Measurements from ENCODE around the gene KRTAP10-4. TPM values are rescaled to one million over a fixed set of nuclear protein-coding genes. Genes with fewer than 3 reads are reported as not detected.
"Not testable (repeated sequence)": the region's sequence is repeated elsewhere in the genome, so short reads cannot be mapped to it uniquely, and the experiment has no call there.

The KRTAP10-4 gene
- total RNA-seq, 1 donor: not detected

GRCh38 chr21:44593598-44594405 is 20.3 kb downstream of the KRTAP10-4 start:
- peak in 2 of 3 donors; percentile 20 to 36 for DNase-seq (ENCODE audit: low read depth in 2 of 3, low spot score in 2 of 3)

GRCh38 chr21:44594406-44594916 is 20.9 kb downstream of the KRTAP10-4 start:
- DNase-seq (ENCODE audit: low read depth in 2 of 3, low spot score in 2 of 3): no peak

GRCh38 chr21:44595524-44595923 is 22.0 kb downstream of the KRTAP10-4 start:
- DNase-seq (ENCODE audit: low read depth in 2 of 3, low spot score in 2 of 3): no peak

- no peak for DNase-seq (ENCODE audit: low read depth in 2 of 3, low spot score in 2 of 3)
Observed at GRCh38 chr21:44596068-44596725, 22.7 kb downstream of the KRTAP10-4 start.

- DNase-seq (ENCODE audit: low read depth in 2 of 3, low spot score in 2 of 3): no peak
Observed at GRCh38 chr21:44598061-44598460, 24.5 kb downstream of the KRTAP10-4 start.

- DNase-seq (ENCODE audit: low read depth in 2 of 3, low spot score in 2 of 3): no peak
Observed at GRCh38 chr21:44599264-44600029, 25.9 kb downstream of the KRTAP10-4 start.

GRCh38 chr21:44600118-44600978 is 26.8 kb downstream of the KRTAP10-4 start, which contains the start of gene KRTAP10-7:
TSS of gene KRTAP10-7 (plus strand) at chr21:44600597. CDS start at chr21:44600622, 25 bp downstream.
- DNase-seq (ENCODE audit: low read depth in 2 of 3, low spot score in 2 of 3): not testable (repeated sequence)

GRCh38 chr21:44601091-44601490 is 27.6 kb downstream of the KRTAP10-4 start:
- not testable (repeated sequence) for DNase-seq (ENCODE audit: low read depth in 2 of 3, low spot score in 2 of 3)

- DNase-seq (ENCODE audit: low read depth in 2 of 3, low spot score in 2 of 3): no peak
Observed at GRCh38 chr21:44601596-44602462, 28.3 kb downstream of the KRTAP10-4 start.

- DNase-seq (ENCODE audit: low read depth in 2 of 3, low spot score in 2 of 3): no peak
Observed at GRCh38 chr21:44602463-44602850, 28.9 kb downstream of the KRTAP10-4 start.

- no peak for DNase-seq (ENCODE audit: low read depth in 2 of 3, low spot score in 2 of 3)
Observed at GRCh38 chr21:44603109-44603875, 29.8 kb downstream of the KRTAP10-4 start.

- DNase-seq (ENCODE audit: low read depth in 2 of 3, low spot score in 2 of 3): no peak
Observed at GRCh38 chr21:44603911-44604310, 30.4 kb downstream of the KRTAP10-4 start.

GRCh38 chr21:44606495-44606894 is 33.0 kb downstream of the KRTAP10-4 start:
- DNase-seq (ENCODE audit: low read depth in 2 of 3, low spot score in 2 of 3): no peak

- DNase-seq (ENCODE audit: low read depth in 2 of 3, low spot score in 2 of 3): no peak
Observed at GRCh38 chr21:44609193-44609592, 35.7 kb downstream of the KRTAP10-4 start.

GRCh38 chr21:44610157-44610843 is 36.8 kb downstream of the KRTAP10-4 start:
- DNase-seq (ENCODE audit: low read depth in 2 of 3, low spot score in 2 of 3): not testable (repeated sequence)

GRCh38 chr21:44611551-44611950 is 38.0 kb downstream of the KRTAP10-4 start:
- DNase-seq (ENCODE audit: low read depth in 2 of 3, low spot score in 2 of 3): no peak

GRCh38 chr21:44612029-44612486 is 38.5 kb downstream of the KRTAP10-4 start, which contains the start of gene KRTAP10-8:
TSS of gene KRTAP10-8 (plus strand) at chr21:44612079. CDS start at chr21:44612101, 22 bp downstream.
- DNase-seq (ENCODE audit: low read depth in 2 of 3, low spot score in 2 of 3): no peak
